Right ventricle myocardium superior (tissue), 1 donor: Measurements from ENCODE around the gene CCDC30. TPM values are rescaled to one million over a fixed set of nuclear protein-coding genes. Genes with fewer than 3 reads are reported as not detected.

Source experiments
- total RNA-seq: library from RNA; stranded (reverse); fragmentation: NEBNext Ultra II Directional; extraction: Animal tissue kit (Norgen Biotek cat#: 25700); gene quantifications from one replicate; pipeline ENCODE4 v1.2.1, GENCODE V29; 2021
- donor health status: DM: no; HTN: yes; CAD: no; lungs with severe emphysema.

CCDC30 gene
- total RNA-seq, 1 donor from 2014 or later = 1.5 TPM

Other genes starting within 250 kb of the CCDC30 start
- 33.1 TPM for gene FOXJ3, start 128.1 kb upstream of the CCDC30 start, total RNA-seq
- gene RIMKLA, start 82.5 kb upstream of the CCDC30 start, total RNA-seq = 7.6 TPM
- 0.78 TPM for gene ZMYND12, start 7.3 kb upstream of the CCDC30 start, total RNA-seq
- 30.2 TPM for gene PPCS, start 6.7 kb upstream of the CCDC30 start, total RNA-seq
- gene PPIH, start 195.1 kb downstream of the CCDC30 start, total RNA-seq = 17.6 TPM
- 800 TPM for gene YBX1, start 219.1 kb downstream of the CCDC30 start, total RNA-seq